Neural progenitor cell (in vitro differentiated cells): ENCODE measurements around the gene SLC50A1. TPM values are rescaled to one million over a fixed set of nuclear protein-coding genes. Genes with fewer than 3 reads are reported as not detected.
"Not testable (repeated sequence)": the region's sequence is repeated elsewhere in the genome, so short reads cannot be mapped to it uniquely, and the experiment has no call there.

Source experiments
- DNase-seq: peaks from one replicate; pipeline ENCODE4 v3.0.0-alpha.2; 2016; ENCODE audit warnings: low spot score
- H2AFZ ChIP-seq: fragments of 200-600 bp; sonication (generic); replicated peaks from 2 replicates; pipeline ENCODE4 v1.6.1; 2016; ENCODE audit warnings: antibody characterized with exemption
- H3F3A ChIP-seq: fragments of 200-600 bp; sonication (generic); 2 replicates; pipeline ENCODE4 v1.6.1; 2016; ENCODE audit warnings: antibody characterized with exemption, low read depth
- H3K27ac ChIP-seq: fragments of 200-600 bp; sonication (generic); 2 replicates; pipeline ENCODE4 v1.5.1; 2016; ENCODE audit warnings: mild to moderate bottlenecking
- H3K27me3 ChIP-seq: fragments of 200-600 bp; sonication (generic); 2 replicates; pipeline ENCODE4 v1.6.1; 2016; ENCODE audit warnings: mild to moderate bottlenecking, moderate library complexity
- H3K36me3 ChIP-seq: fragments of 200-600 bp; sonication (generic); 2 replicates; pipeline ENCODE4 v1.5.1; 2016
- H3K4me1 ChIP-seq: fragments of 200-600 bp; sonication (generic); 2 replicates; pipeline ENCODE4 v1.6.1; 2016; ENCODE audit warnings: mixed run types
- H3K4me2 ChIP-seq: fragments of 200-600 bp; sonication (generic); 2 replicates; pipeline ENCODE4 v1.6.1; 2016
- H3K4me3 ChIP-seq: fragments of 200-600 bp; sonication (generic); 2 replicates; pipeline ENCODE4 v1.5.1; 2016
- H3K79me2 ChIP-seq: fragments of 200-600 bp; sonication (generic); 2 replicates; pipeline ENCODE4 v1.6.1; 2016; ENCODE audit warnings: low read depth
- H3K9ac ChIP-seq: fragments of 200-600 bp; sonication (generic); 2 replicates; pipeline ENCODE4 v1.6.1; 2016
- H3K9me3 ChIP-seq: fragments of 200-600 bp; sonication (generic); 2 replicates; pipeline ENCODE4 v1.5.1; 2016; ENCODE audit warnings: low read depth
- H4K20me1 ChIP-seq: fragments of 200-600 bp; sonication (generic); 2 replicates; pipeline ENCODE4 v1.6.1; 2016; ENCODE audit warnings: low read depth
- H3K27ac Mint-ChIP-seq: 3 replicates; pipeline ENCODE4 v1.8.0; 2021; ENCODE audit warnings: mixed read lengths
- H3K27me3 Mint-ChIP-seq: 2 replicates; pipeline ENCODE4 v1.8.0; 2022; ENCODE audit warnings: low read depth, mild to moderate bottlenecking, inconsistent platforms, moderate library complexity, mixed read lengths; ENCODE audit not compliant: insufficient read depth
- H3K36me3 Mint-ChIP-seq: 3 replicates; pipeline ENCODE4 v1.8.0; 2021; ENCODE audit warnings: mixed read lengths
- H3K4me1 Mint-ChIP-seq: 3 replicates; pipeline ENCODE4 v1.8.0; 2021; ENCODE audit warnings: mixed read lengths
- H3K4me3 Mint-ChIP-seq: 3 replicates; pipeline ENCODE4 v1.8.0; 2021; ENCODE audit warnings: mild to moderate bottlenecking, moderate library complexity, mixed read lengths
- H3K9me3 Mint-ChIP-seq: 3 replicates; pipeline ENCODE4 v1.8.0; 2020; ENCODE audit warnings: mixed read lengths
- EZH2 ChIP-seq: fragments of 200-600 bp; sonication (generic); IDR thresholded peaks from 2 replicates; pipeline ENCODE4 v1.6.1; 2017; ENCODE audit warnings: antibody characterized with exemption, mild to moderate bottlenecking, moderate library complexity
- EZH2phosphoT487 ChIP-seq: fragments of 200-600 bp; sonication (generic); IDR thresholded peaks from 2 replicates; pipeline ENCODE4 v1.6.1; 2017; ENCODE audit warnings: antibody characterized with exemption
- total RNA-seq: library from RNA; depleted of rRNA; stranded (reverse); fragments of >200 nt; gene quantifications from 2 replicates; pipeline ENCODE4 v1.2.3, GENCODE V29; 2015; ENCODE audit warnings: low replicate concordance
- TF ChIP-seq, protein P1 (sequence below): fragments of 200-600 bp; sonication (generic); IDR thresholded peaks from 2 replicates; pipeline ENCODE4 v1.5.1; 2017; ENCODE audit warnings: antibody characterized with exemption, mild to moderate bottlenecking

Gene SLC50A1
- total RNA-seq, 1 donor from 2014 or later: 14.4 TPM

DNA sequence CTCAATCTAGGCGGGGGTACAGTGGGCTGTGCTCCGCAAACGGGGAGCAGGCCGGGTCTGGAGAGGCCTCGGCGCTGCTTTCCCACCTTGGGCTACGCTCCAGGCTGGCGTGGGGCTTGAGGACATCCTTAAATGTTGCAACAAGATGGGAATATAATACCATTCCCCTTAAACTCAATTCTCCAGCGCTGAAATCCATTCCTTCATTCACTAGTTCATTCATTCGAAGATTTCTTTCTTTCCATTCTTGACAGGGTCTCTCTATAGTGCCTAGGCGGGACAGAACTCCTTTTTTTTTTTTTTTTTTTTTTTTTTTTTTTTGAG lies 4.9 kb downstream of the SLC50A1 start:
- no peak overlapping the region for H3K9ac ChIP-seq
- no peak overlapping the region for H3K27ac ChIP-seq
- peaks cover 28% of the 10 kb centered on the region for H3F3A ChIP-seq
- no peaks in the 10 kb centered on the region for H3K4me1 ChIP-seq
- peaks cover 25% of the 10 kb centered on the region for H3K4me1 Mint-ChIP-seq
- H3K79me2 ChIP-seq: peaks cover 36% of the 10 kb centered on the region
- peaks cover 6% of the 10 kb centered on the region for H3K27me3 Mint-ChIP-seq
- no peaks in the 10 kb centered on the region for H3K36me3 ChIP-seq
- TF ChIP-seq, protein P1, sequence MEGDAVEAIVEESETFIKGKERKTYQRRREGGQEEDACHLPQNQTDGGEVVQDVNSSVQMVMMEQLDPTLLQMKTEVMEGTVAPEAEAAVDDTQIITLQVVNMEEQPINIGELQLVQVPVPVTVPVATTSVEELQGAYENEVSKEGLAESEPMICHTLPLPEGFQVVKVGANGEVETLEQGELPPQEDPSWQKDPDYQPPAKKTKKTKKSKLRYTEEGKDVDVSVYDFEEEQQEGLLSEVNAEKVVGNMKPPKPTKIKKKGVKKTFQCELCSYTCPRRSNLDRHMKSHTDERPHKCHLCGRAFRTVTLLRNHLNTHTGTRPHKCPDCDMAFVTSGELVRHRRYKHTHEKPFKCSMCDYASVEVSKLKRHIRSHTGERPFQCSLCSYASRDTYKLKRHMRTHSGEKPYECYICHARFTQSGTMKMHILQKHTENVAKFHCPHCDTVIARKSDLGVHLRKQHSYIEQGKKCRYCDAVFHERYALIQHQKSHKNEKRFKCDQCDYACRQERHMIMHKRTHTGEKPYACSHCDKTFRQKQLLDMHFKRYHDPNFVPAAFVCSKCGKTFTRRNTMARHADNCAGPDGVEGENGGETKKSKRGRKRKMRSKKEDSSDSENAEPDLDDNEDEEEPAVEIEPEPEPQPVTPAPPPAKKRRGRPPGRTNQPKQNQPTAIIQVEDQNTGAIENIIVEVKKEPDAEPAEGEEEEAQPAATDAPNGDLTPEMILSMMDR: no peak
- TF ChIP-seq EZH2phosphoT487: no peak
- TF ChIP-seq EZH2: no peak
- peaks cover 3% of the 10 kb centered on the region for H4K20me1 ChIP-seq
- H3K4me2 ChIP-seq: peak overlapping the region; percentile 98
- H3K9me3 ChIP-seq: no peaks in the 10 kb centered on the region
- peak overlapping the region; percentile 97 for H3K4me3 Mint-ChIP-seq
- H3K4me3 ChIP-seq: peak overlapping the region; percentile 94
- H2AFZ ChIP-seq: peak overlapping the region; percentile 96
- H3K9me3 Mint-ChIP-seq: no peaks in the 10 kb centered on the region
- H3K27me3 ChIP-seq: peaks cover 40% of the 10 kb centered on the region
- peaks cover 11% of the 10 kb centered on the region for H3K36me3 Mint-ChIP-seq
- H3K27ac Mint-ChIP-seq: peak overlapping the region; percentile 95
- no peak for DNase-seq

DNA sequence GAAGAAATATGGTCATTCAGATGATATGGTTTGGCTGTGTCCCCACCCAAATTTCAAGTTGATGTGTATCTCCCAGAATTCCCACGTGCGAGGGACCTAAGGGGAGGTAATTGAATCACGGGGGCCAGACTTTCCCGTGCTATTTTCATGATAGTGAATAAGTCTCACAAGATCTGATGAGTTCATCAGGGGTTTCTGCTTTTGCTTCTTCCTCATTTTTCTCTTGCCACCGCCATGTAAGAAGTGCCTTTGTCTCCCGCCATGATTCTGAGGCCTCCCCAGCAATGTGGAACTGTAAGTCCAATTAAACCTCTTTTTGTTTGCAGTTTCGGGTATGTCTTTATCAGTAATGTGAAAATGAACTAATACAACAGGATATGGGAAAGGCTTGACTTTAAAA lies 6.1 kb downstream of the SLC50A1 start:
- DNase-seq: no peak
- H3K4me3 ChIP-seq: no peak overlapping the region
- H3K4me1 ChIP-seq: no peaks in the 10 kb centered on the region
- no peaks in the 10 kb centered on the region for H3K9me3 ChIP-seq
- TF ChIP-seq, protein P1: no peak
- no peak for TF ChIP-seq EZH2phosphoT487
- no peak for TF ChIP-seq EZH2
- peaks cover 43% of the 10 kb centered on the region for H3K27me3 ChIP-seq
- no peak overlapping the region for H3K9ac ChIP-seq
- H3K27me3 Mint-ChIP-seq: peaks cover 7% of the 10 kb centered on the region
- no peaks in the 10 kb centered on the region for H3K36me3 ChIP-seq
- H3K27ac Mint-ChIP-seq: no peak overlapping the region
- H3K27ac ChIP-seq: no peak overlapping the region
- peaks cover 11% of the 10 kb centered on the region for H3K36me3 Mint-ChIP-seq
- H3F3A ChIP-seq: peaks cover 17% of the 10 kb centered on the region
- peaks cover 3% of the 10 kb centered on the region for H4K20me1 ChIP-seq
- H3K4me2 ChIP-seq: no peak overlapping the region
- no peaks in the 10 kb centered on the region for H3K9me3 Mint-ChIP-seq
- H3K4me1 Mint-ChIP-seq: peaks cover 29% of the 10 kb centered on the region
- peak overlapping the region; percentile 22 for H3K4me3 Mint-ChIP-seq
- peaks cover 34% of the 10 kb centered on the region for H3K79me2 ChIP-seq
- no peak overlapping the region for H2AFZ ChIP-seq

DNA sequence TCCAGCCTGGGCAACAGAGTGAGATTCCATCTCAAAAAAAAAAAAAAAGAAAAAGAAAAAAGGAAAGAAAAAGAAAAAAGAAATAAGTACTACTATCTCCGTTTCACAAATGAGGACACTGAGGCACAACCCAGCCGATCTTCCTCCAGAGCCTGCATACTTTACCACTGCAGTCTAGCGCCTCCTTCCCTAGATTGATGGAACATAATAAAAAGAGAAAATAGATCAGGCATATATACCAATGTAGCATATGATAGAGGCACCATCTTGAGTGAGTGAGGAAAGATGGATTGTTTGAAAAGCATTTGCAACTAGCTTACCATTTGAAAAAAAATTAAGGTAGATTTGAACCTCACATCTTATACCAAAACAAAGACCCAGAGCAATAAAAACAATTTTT lies 9.8 kb downstream of the SLC50A1 start:
- TF ChIP-seq EZH2phosphoT487: no peak
- TF ChIP-seq, protein P1: peak; percentile 10
- H3K27ac Mint-ChIP-seq: peak overlapping the region; percentile 35
- no peaks in the 10 kb centered on the region for H3K9me3 Mint-ChIP-seq
- peaks cover 46% of the 10 kb centered on the region for H3K27me3 ChIP-seq
- peaks cover 7% of the 10 kb centered on the region for H3K27me3 Mint-ChIP-seq
- H3K36me3 Mint-ChIP-seq: no peaks in the 10 kb centered on the region
- H3K36me3 ChIP-seq: no peaks in the 10 kb centered on the region
- no peak overlapping the region for H3K9ac ChIP-seq
- no peak overlapping the region for H3K27ac ChIP-seq
- H4K20me1 ChIP-seq: no peaks in the 10 kb centered on the region
- no peak overlapping the region for H3K4me3 ChIP-seq
- no peak overlapping the region for H3K4me2 ChIP-seq
- peaks cover 14% of the 10 kb centered on the region for H3K4me1 Mint-ChIP-seq
- H3K79me2 ChIP-seq: no peaks in the 10 kb centered on the region
- no peak for DNase-seq
- H3K4me1 ChIP-seq: no peaks in the 10 kb centered on the region
- H3K4me3 Mint-ChIP-seq: no peak overlapping the region
- H2AFZ ChIP-seq: no peak overlapping the region
- no peaks in the 10 kb centered on the region for H3K9me3 ChIP-seq
- H3F3A ChIP-seq: no peaks in the 10 kb centered on the region

DNA sequence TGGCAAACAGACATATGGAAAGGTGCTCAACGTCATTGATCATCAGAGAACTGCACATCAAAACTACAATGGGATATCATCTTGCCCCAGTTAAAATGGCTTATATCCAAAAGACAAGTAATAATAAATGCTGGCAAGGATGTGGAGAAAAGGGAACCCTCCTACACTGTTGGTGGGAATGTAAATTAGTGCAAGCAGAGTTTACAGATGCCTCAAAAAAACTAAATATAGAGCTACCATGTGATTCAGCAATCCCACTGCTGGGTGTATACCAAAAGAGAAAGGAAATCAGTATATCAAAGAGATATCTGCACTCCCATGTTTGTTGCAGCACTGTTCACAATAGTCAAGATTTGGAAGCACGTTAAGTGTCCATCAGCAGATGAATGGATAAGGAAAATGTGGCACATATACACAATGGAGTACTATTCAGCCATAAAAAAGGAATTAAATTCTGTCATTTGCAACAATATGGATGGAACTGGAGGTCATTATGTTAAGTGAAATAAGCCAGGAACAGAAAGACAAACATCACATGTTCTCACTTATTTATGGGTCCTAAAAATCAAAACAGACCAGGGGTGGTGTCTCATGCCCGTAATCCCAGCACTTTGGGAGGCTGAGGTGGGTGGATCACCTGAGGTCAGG lies 20.5 kb downstream of the SLC50A1 start:
- not testable (repeated sequence) for H3K9me3 ChIP-seq, H2AFZ ChIP-seq, H3K27me3 Mint-ChIP-seq, H3K79me2 ChIP-seq, H3K4me2 ChIP-seq, H3K27me3 ChIP-seq, H3F3A ChIP-seq, DNase-seq, H3K4me1 ChIP-seq, H3K4me3 Mint-ChIP-seq, H4K20me1 ChIP-seq, H3K4me1 Mint-ChIP-seq, H3K27ac ChIP-seq, H3K9me3 Mint-ChIP-seq, H3K36me3 ChIP-seq, H3K36me3 Mint-ChIP-seq, H3K4me3 ChIP-seq, H3K9ac ChIP-seq
- peak overlapping the region; percentile 57 for H3K27ac Mint-ChIP-seq
